HG02981 (cell line): Measurements from ENCODE around the gene CTAGE9.
"Not testable (repeated sequence)": the region's sequence is repeated elsewhere in the genome, so short reads cannot be mapped to it uniquely, and the experiment has no call there.

Experiments
- ATAC-seq: cut with Tn5 transposase; IDR thresholded peaks from one replicate; pipeline ENCODE4 v1.9.1; 2021; ENCODE audit warnings: mild to moderate bottlenecking, moderate library complexity; ENCODE audit not compliant: unreplicated experiment

CTAGE9 gene, protein sequence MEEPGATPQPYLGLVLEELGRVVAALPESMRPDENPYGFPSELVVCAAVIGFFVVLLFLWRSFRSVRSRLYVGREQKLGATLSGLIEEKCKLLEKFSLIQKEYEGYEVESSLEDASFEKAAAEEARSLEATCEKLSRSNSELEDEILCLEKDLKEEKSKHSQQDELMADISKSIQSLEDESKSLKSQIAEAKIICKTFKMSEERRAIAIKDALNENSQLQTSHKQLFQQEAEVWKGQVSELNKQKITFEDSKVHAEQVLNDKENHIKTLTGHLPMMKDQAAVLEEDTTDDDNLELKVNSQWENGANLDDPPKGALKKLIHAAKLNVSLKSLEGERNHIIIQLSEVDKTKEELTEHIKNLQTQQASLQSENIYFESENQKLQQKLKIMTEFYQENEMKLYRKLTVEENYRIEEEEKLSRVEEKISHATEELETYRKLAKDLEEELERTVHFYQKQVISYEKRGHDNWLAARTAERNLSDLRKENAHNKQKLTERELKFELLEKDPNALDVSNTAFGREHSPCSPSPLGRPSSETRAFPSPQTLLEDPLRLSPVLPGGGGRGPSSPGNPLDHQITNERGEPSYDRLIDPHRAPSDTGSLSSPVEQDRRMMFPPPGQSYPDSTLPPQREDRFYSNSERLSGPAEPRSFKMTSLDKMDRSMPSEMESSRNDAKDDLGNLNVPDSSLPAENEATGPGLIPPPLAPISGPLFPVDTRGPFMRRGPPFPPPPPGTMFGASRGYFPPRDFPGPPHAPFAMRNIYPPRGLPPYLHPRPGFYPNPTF

DNA sequence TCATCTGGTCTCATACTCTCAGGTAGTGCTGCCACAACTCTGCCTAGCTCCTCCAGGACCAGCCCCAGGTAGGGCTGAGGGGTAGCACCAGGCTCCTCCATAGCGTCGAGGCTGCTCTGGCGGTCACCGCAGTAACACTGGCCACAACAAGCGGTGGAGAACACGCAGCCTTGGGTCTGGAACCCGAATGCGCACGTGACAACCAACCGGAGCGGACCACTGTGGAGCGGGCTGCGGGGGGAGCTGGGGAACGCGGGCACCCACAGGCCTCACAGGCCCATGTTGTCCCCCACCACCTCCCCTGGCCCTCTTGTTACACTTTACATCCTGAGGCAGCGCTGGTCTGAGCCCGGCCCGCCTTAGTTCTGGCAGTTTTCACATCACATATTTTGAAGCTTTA, at the start of gene CTAGE9:
CTAGE9 (minus strand) TSS at position 101 of the 400 bp plus-strand sequence; CDS start at position 101, 0 bp downstream.
- not testable (repeated sequence) for ATAC-seq

DNA sequence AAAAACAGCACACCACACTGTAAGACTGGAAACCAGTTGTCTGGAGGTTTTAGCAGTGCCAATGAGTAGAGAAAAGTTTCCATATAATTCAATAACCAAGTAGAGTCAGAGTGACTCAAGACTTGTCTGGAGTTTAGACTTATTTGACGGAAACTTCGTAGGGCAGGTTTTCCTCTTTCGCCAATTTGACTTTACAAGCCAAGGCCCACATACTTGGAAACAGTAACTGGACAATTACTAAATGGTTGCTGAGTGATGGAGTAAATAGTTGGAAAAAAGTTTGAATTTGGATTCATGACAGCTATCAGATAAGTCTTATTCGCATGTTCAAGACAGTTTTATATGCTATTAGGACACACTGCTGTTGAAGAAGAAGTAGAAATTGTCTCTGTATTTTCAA, 48.1 kb upstream of the CTAGE9 start:
- no peak for ATAC-seq

DNA sequence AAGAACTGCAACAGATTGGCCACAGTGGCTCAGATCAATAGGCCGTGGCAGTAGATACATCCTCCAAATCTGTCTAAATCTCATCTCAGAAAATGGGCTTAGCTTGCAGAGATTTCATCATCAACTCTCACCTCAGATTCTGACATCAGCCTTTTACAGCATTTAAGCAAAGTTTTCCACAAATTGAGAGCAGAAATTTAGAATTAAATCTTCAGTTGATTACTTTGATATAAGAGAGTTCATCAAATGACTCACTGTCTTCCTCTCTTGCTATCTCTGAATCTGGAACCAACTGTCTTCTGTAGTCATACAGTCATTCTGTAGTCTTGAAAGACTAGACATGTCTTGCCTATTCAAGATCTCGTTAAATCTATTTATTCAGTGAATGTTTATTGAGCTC, 45.2 kb upstream of the CTAGE9 start:
- ATAC-seq: no peak

DNA sequence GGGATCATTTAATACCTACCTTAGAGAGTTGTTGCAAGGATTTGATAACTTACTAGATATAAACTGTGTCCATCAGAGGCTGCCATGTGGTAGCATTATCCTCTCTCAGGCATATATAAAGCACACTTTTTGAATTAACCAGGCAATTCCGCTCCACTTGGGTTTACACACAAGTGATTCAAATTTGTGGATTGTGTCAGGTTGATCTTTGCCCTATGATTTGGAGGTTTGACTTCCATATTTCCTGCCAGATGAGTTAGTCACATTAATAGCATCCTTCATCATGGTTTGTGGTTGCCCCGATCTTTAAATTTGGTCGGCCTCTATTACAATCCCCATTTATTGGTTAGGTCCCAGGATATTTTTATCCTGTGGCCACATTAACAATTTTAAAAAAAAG, 44.8 kb upstream of the CTAGE9 start:
- ATAC-seq: no peak

- ATAC-seq: no peak
Measured at GRCh38 chr6:131754715-131755567, 44.1 kb upstream of the CTAGE9 start.

- ATAC-seq: no peak
Measured at GRCh38 chr6:131754088-131754487, 43.3 kb upstream of the CTAGE9 start.

- not testable (repeated sequence) for ATAC-seq
Measured at GRCh38 chr6:131751012-131751715, 40.3 kb upstream of the CTAGE9 start.

- no peak for ATAC-seq
Measured at GRCh38 chr6:131749023-131749422, 38.2 kb upstream of the CTAGE9 start.

DNA sequence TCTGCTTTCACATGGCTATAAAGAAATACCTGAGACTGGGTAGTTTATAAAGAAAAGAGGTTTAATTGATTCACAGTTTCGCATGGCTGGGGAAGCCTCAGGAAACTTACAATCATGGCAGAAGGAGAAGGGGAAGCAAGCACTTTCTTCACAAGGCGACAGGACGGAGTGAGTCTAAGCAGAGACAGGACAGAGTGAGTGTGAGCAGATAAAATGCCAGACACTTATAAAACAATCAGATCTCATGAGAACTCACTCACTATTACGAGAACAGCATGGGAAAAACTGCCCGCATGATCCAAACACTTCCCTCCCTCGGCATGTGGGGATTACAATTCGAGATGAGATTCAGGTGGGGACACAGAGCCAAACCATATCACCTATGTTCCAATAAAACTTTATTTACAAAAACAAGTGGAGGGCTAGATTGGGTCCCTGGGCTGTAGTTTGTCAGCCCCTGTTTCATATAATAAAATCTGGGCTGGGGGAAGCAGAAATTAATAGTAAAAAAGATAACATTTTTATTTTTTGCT, 37.1 kb upstream of the CTAGE9 start:
- no peak for ATAC-seq

- ATAC-seq: no peak
Measured at GRCh38 chr6:131745476-131745875, 34.7 kb upstream of the CTAGE9 start.

GRCh38 chr6:131744432-131745287, 33.8 kb upstream of the CTAGE9 start:
- no peak for ATAC-seq

DNA sequence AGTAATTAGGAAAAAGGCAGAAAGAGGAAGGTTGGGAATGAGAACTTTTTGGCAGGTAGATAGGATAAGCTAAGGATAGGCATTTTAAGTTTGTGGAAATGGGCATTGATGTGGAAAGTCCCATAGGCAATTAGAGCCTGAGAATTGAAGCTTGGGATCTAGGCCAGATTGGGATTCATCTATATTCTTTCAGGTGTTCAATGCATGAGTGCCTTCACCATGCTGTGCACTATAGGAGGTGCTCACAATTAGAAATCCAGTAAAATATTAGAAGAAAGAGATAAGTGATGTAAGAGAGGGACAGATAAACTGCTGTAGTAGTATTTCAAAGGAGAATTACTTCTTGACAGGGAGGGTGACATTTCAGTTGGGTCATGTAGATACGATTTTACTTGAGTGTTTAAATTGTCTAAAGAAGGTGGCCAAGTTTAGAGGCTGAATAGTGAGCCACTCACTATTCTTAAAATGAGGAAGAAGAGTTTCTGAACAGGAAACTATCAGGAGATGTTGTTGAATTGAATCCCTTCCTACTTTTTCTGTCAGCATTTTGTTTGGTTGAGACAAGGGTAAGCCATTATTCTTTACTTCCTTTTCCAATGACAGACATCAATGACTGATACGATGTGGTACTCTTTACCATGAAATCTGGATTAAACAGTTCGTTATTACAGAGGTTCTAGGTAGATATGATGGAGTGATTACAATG, 31.0 kb upstream of the CTAGE9 start:
- no peak for ATAC-seq

- no peak for ATAC-seq
Measured at GRCh38 chr6:131740161-131740560, 29.3 kb upstream of the CTAGE9 start.

DNA sequence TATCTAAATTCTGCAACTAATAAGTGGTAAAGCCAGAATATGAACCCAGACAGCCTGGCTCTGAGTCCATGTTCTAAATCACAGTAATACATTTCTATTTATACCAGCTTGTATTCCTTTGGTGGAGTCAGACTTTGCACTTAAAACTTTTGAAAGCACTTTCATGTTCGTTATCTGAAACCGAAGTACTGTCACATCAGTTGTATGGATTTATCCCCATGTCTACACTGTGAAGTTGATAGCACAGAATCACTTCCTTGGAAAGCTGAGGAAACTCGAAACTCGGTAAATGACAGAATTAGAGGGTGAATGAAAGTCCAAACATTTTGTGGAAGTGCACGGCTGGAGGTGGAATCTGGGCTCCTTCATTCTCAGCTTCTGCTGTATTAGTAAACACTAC, 28.3 kb upstream of the CTAGE9 start:
- ATAC-seq: no peak

DNA sequence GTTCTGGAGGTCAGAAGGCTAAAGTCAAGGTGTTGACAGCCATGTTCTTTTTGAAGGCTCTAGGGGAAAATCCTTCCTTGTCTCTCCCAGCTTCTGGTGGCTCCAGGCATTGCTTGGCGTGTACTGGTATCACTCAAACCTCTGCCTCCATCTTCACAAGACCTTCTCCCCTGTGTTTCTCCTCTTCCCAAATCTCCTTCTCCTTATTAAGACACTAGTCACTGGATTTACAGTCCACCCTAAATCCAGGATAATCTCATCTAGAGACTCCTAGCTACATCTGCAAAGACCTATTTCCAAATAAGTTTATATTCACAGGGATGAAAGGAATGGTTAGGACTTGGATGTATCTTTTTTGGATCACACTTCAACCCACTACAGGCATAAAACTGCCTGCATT, 26.0 kb upstream of the CTAGE9 start:
- no peak for ATAC-seq

DNA sequence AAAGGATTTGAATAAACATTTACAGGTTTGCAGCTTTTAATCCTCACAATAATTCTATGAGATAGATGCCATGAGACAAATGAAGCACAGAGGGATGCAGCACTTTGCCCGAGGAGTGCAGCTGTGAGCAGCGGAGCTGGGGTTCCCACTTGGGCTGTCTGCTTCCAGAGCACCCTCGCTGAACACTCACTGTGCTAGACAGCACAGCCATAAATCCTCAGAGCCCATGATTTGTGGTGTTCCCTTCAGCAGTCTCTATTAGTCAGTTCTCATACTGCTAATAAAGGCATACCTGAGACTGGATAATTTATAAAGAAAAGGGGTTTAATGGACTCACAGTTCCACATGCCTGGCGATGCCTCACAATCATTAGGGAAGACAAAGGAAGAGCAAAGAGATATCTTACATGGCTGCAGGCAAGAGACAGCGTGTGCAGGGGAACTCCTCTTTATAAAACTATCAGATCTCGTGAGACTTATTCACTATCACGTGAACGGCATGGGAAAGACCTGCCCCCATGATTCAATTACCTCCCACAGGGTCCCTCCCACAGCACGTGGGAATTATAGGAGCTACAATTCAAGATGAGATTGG, 25.3 kb upstream of the CTAGE9 start:
- no peak for ATAC-seq

- ATAC-seq: no peak
Measured at GRCh38 chr6:131733376-131734016, 22.7 kb upstream of the CTAGE9 start.

GRCh38 chr6:131731224-131731623, 20.4 kb upstream of the CTAGE9 start:
- no peak for ATAC-seq
